Measurements from ENCODE around the gene ANO4.
A peak's percentile ranks its signal among the peaks of the same experiment; 100 is the strongest.

DNA sequence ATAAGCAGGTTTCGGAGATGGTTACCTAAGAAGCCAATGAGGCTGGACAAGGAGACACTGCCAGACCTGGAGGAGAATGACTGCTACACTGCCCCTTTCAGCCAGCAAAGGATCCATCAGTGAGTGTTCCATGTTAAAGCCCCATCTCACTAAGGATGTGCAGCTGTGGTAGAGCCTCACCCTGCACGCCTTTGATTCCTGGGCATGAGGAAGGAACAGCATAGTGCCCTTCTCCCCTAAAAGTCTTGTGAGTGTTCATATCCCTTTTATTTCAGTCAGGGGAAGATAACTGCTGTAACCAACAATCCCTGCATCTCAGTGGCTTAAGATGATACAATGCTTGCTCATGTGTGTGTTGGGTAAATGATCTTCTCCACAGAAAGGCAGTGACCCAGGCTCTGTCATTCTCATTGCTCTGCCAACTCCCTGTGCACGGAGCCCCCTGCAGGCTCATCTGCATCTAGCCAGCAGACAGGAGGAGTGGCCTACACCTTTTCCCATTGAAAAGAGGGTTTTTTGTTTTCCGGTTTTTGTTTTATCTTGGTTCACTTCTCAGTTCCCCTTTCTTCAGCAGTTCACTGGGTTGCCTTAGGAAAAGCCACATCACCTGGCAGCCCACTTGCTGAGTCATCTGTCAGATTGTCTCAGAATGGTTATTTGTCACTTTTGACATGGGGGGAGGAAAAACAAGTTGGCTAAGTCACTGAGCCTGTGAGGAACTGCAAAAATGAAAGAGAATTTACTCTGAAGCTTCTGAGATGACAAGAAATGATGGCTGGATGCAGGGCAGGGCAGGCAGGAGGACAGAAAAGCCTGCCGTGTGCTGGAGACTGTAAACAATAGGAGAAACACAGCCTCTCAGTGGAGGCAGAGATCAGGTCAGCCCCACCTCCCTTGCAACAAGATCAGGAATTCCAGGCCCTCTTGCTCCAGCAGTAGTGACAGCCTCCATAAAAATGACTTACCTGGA is 193.3 kb downstream of the ANO4 start:
- TF ChIP-seq, protein P1, sequence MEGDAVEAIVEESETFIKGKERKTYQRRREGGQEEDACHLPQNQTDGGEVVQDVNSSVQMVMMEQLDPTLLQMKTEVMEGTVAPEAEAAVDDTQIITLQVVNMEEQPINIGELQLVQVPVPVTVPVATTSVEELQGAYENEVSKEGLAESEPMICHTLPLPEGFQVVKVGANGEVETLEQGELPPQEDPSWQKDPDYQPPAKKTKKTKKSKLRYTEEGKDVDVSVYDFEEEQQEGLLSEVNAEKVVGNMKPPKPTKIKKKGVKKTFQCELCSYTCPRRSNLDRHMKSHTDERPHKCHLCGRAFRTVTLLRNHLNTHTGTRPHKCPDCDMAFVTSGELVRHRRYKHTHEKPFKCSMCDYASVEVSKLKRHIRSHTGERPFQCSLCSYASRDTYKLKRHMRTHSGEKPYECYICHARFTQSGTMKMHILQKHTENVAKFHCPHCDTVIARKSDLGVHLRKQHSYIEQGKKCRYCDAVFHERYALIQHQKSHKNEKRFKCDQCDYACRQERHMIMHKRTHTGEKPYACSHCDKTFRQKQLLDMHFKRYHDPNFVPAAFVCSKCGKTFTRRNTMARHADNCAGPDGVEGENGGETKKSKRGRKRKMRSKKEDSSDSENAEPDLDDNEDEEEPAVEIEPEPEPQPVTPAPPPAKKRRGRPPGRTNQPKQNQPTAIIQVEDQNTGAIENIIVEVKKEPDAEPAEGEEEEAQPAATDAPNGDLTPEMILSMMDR (IDR thresholded peaks at IDR 0.05; ENCODE audit: low read length) = peak; percentile 88
- TF ChIP-seq EZH2 (optimal IDR thresholded peaks at IDR 0.05; ENCODE audit: low read depth, low read length) (no peak), EZH2phosphoT487 (IDR thresholded peaks at IDR 0.05; ENCODE audit: low read length) (no peak)
